Measurements from ENCODE around the gene PDHX. TPM values are rescaled to one million over a fixed set of nuclear protein-coding genes. Genes with fewer than 3 reads are reported as not detected.

Gene PDHX
- total RNA-seq, 2 experiments from 2014 or later: 34.5 to 35.5 TPM

DNA sequence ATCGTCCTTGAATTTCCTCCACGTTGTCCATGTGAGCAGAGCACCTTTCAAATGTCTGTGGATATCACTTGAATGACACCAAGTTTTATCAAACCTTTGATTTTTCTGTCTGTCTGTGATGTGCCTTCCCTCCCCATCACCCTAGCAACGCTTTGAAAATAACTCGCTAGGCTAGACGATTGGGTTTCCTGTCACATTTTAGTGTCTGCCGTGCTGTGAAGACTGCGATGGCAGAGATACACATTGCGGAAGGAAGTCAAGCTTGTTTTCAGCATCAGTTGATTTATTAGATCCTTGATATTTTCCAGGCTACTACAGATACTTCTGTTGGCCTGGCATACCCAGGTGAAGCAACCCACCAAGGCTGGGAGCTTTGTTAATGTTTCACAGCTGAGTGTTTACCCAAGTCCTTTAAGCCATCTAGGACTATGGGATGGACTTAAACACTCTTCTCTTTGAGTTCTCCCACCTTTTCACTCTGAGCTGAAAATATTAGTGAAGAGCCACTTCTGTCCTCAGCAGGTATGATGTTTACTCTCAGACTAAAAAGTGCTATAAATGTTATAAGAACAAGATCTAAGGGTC, 128.9 kb downstream of the PDHX start:
- Mint-ChIP-seq H3K4me1 (ENCODE audit: low read depth) (peaks cover 81% of the 10 kb centered on the region), H3K27me3 (no peaks in the 10 kb centered on the region), H3K27ac (peak overlapping the region; percentile 92), H3K36me3 (peaks cover 6% of the 10 kb centered on the region), H3K4me3 (peak overlapping the region; percentile 82), H3K9me3 (no peaks in the 10 kb centered on the region)
- ChIA-PET POLR2A (interaction anchor here (0.8 to 1.2 kb wide), 4 partner anchors 15 to 121 kb away, joined by 3 read pairs; no protein-coding TSS in a partner anchor), CTCF (interaction anchor here (1.0 to 1.7 kb wide), 3 partner anchors 18 to 109 kb away, joined by 3 to 4 read pairs (median 3); no protein-coding TSS in a partner anchor)
- DNase-seq: peak; percentile 78
- intact Hi-C loops (cut with micrococcal nuclease): no loop called here

Small RNA genes lying within 50 kb of the gene (microRNA-seq; reads per million reads assigned to microRNA genes)
- 4.7 reads per million, percentile 12 among the genes with 10 or more reads in this experiment for gene MIR1343 (ENCODE audit: borderline microRNAs expressed, borderline number of aligned reads, borderline replicate concordance)

Other genes starting within 250 kb of the PDHX start
- 10 to 100 TPM; 31.2 to 32.9 TPM for gene APIP, start 239 bp upstream of the PDHX start, total RNA-seq
- gene CD44, start 222.6 kb downstream of the PDHX start, total RNA-seq: 100 to 1,000 TPM; 440 to 442 TPM